ENCODE data around the gene KIF5C.
A peak's percentile ranks its signal among the peaks of the same experiment; 100 is the strongest.

The KIF5C gene

DNA sequence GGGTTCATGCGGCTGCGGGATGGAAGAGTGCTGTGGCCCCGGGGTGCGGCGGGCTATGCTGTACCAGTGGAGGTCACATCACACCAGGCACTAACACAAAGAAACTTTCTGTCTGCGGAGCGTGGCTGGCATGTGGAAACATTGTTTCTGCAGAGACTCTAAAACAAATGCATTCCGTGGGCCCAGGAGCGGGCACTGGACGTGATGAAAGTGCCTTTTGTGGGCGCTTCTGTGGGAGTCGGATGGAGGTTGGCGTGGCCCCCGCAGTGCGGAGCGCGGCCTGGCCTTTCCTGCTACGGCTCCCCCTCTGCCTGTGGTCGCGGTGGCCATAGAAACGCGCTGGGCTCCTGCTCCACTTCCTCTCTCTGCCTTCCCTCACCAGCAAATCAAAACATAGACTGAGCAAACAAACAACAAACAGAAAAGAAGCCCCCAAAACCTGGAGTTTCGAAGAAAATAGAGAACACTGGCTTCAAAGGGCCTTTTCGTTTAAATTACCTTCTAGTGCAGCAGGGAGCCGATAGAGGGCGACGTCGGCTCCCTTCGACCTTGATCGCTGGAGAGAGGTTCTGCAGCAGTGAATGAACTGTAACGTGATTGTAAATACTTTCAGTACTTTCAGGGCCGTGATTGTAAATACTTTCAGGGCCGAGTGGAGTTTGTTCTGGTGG lies 51.4 kb downstream of the KIF5C start:
- DNase-seq, result peak; percentile 53

DNA sequence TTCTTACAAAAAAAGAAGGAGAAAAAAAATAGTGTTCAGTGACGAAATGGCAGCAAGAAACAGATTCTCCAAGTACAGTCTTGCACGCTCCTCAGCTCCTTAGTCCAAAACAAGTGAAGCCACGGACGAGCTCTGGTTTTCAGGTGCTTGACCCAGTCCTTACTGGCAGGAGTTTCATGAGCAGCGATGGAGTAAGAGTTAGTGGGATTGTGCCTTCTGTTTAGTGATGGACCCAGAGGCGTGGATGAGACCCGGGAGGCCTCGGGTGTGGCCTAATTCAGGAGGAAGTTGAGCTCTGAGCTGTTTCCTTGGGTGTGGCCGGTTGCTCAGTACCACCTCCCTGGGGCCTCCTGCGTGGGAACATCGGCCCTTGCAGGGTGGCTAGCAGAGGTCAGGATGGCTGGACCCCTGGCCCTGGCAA lies 52.0 kb downstream of the KIF5C start:
- peak; percentile 12 for DNase-seq

DNA sequence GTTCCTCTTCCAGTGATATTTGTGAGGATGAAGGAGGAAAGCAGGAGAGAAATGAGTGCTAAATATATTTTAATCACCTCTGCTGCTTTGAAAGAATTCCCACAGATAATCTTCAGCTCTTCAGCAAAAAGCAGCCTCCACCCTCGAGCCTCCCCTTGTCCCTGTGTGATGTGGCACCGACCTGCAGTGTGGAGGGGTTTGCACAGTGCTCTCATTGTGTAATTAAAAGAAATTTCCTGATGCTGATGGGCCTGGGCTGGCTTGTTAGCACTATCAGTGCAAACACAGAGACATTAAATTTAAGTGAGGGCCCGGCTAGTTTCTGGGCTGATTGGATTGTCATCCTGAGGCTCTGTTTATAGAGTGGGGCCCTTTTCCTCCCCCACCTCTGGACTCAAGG lies 53.4 kb downstream of the KIF5C start:
- no peak for DNase-seq

DNA sequence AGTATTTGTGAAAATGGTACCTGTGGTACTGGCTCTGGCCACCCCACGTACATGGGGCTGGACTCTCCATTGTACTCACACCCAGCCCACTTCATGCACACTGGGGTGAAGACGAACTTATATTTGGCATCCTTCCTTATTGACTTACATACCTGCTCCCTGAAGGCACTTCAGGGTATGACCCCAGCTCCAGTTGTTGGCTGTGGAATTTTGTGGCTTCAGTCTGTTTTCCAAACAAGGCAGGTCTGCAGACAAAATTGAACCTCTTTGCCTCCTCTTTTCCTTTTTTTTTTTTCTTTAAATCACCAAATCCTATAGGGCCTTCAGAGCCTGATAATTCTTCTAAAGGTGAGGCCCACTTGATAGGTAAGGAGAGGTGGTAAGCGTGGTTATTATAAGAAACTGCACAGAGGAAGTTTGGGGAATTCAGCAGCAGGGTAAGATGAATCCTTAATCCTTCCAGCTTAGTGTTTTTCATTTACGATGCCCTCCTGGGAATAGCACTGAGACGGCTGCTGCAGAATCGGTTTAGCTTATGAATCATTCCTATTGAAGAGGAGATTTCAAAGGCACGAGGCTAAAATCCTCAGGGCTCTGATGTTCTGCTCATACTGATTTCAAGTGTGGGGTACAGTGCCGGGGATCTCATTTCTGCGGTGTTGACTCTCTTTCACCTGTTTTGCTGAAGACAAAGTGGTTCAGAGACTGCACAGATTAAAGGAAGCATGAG lies 55.2 kb downstream of the KIF5C start:
- DNase-seq, result no peak

DNA sequence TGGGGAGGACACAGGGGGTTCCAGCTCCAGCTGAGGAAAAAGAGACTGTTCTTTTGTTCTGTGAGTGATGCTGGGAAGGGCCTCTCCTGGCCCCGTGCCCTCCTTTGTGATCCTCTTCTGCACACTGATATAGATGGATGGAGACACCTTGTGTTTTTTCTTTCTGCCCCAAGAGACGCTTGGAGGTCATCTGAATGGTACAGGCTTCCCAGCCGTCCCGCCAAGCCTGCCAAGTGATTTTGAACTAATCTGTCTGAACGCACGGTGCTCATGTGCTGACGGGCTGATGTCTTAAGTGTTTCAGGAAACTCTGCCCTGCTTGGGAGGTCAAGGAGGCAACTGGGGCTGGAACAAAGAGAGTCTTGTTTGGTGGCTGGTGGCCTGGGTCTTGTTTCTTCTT lies 57.5 kb downstream of the KIF5C start:
- no peak for DNase-seq

DNA sequence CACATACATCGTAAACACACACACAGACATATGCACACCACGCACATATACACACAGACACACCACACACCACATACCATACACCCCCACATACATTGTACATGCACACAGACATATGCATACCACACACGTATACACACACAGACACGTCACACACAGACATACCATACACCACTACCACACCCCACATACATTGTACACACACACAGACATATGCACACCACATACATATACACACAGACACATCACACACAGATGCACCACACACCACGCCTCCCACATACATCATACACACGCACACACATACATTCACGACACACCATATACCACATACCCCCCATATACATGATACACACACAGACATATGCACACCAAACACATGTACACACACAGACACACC lies 58.4 kb downstream of the KIF5C start:
- DNase-seq, result no peak

DNA sequence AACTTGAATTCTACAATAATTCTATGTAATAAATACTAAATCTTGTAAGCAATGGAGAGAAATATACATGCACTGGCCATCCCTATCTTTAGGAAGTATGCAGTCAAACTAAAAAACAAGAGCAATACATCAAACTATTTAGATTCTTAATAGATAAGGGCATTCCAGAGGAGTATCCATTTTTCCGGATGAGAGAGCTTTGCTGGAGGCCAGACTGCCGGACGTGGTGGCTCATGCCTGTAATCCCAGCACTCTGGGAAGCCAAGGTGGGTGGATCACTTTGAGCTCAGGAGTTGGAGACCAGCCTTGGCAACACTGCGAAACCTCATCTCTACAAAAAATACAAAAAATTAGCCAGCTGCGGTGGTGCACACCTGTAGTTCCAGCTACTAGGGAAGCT lies 60.8 kb downstream of the KIF5C start:
- no peak for DNase-seq

DNA sequence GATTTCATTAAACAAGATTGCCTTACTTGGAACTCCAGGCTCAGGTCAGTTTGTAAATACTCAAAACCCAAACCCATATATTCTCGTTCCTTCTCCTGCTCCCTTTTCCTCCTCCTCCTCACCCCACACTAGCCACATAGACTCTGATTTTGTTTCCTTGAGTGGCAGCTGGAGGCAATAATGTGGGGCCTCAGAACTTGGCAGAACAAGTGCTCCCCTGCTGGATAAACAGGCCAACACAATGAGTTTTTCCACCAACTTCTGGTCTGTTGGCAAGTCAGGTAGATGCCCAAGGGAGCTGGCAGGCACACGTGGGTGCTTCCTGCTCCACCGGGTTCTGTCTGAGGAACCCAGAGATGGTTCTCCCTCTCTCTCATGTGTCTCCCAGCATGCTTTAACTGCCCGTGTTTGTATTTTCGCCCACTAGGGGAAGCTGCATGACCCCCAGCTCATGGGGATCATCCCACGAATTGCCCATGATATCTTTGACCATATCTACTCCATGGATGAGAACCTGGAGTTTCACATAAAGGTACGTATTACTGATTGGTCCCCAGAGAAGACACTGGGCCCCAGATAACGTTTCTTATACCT lies 61.9 kb downstream of the KIF5C start:
- DNase-seq, result no peak

DNA sequence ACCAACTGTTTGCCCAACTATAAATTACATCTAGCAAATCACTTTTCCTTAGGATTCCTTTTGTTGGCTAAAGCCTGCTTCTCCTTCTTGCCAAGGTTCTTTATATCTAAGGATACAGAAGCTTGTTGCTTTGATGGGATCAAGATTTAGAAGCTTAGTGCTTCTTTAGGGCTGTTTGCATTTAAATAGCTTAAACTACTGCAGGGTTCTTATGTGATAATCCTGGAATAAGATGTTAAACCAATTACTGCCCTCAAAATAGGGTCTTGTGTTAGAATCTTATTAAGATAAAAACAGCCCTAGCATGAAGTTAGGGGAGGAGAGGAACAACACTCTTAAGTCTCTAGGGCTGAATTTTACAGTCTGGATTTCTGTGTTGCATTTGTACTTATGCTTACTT lies 64.2 kb downstream of the KIF5C start:
- DNase-seq, result no peak

DNA sequence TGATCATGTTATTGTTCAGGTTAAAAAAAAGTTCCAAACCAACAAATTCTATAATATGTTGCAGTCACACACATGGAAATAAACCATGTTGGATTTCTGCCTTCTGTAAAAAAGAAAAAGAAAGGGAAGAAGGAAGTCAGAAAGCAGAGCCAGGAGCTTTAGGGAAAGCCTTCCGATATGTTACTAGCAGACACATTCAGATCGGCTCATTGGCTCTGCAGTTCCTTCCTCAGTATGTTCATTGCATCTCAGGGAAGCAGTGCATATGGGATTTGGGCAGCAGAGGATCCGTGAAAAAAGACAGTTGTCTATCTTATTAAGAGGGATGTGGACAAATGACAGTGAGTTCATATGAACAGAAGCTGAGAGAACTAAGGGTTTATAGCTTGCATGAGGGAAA lies 68.1 kb downstream of the KIF5C start:
- no peak for DNase-seq

DNA sequence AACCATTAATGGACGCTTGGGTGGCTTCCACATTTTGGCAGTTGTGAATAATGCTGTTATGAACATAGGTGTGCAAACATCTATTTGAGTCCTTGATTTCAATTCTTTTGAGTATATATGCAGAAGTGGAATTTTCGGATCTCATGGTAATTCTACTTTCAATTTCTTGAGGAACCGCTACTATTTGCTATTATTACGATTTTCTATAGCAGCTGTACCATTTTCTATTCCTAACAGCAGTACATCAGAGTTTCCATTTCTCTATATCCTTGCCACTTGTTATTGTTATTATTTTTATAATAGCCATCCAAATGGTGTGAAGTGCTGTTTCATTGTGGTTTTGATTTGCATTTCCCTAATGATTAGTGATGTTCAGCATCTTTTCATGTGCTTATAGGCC lies 69.5 kb downstream of the KIF5C start:
- no peak for DNase-seq

DNA sequence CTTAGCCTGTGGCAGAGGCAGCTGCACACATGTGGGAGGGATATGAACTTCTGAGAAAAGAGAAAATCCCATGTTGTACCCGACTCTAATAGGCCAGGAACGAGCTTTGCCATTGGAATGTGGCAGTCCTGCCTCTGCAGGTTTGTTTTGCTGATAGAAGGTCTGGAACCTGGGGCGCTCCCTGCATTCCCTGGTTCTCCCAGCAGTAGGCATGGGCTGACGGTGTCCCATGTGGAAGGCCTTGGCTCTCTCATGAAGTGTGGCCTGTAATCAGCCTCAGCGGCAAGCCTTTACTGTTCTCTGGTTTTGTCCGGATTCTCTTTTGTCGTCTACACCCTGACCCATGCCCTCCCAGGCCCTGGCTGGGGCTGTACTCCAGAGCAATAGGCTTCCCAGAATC lies 72.3 kb downstream of the KIF5C start:
- DNase-seq, result no peak

DNA sequence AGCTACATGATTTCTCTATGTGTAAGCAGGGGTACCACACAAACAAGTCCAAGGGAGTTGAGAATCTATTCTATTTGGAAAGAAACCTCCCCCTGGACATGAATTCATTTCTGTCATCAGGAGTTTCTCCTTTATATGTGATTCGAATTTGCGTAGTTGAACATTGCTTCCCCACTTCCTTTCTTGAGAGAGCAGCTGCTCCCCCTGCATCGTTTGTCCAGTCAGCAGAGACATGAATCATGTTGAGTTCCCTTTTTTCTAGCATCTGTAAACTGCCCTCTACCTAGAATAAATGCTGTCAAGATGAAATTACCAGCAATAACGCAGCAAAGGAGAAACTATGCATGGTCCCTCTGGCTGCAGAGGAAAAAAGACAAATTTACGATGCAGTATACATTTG lies 73.8 kb downstream of the KIF5C start:
- DNase-seq, result no peak

DNA sequence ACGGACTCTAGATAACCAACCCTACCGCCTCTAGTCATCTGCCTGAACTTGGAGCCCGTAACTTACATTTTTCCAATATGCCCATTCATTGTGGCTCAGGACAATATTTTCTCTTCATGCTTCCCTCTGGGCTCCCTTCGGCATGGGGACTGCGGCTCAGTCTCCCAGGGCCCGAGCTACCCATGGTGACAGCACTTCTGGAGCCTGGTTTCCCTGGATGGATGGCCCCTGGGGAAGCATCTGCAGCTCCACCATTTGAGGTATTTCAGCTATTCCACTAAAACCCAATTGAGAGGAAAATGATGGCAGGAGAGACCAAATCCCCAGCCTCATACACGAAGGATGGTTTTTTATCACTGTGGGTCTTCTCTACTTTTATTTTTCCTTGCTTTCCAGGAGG lies 74.3 kb downstream of the KIF5C start:
- no peak for DNase-seq

DNA sequence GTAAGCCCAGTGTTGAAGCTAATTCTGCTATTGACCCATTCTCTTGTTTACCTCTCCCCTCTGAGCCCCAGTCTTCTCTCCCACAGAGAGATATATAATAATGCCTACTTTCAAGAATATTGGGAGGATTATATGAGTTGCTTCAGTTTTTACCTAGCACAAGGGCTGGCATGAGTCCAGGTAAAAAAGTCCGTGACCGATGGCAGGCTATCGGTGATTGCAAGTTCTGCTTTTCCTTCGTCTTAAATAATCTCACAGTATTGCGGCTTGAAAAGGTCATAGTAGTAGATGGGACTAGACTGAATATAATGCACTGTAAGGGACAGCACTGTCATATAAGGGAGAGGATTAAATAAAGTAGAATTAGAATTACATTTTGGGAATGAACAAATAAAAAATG lies 77.6 kb downstream of the KIF5C start:
- no peak for DNase-seq

DNA sequence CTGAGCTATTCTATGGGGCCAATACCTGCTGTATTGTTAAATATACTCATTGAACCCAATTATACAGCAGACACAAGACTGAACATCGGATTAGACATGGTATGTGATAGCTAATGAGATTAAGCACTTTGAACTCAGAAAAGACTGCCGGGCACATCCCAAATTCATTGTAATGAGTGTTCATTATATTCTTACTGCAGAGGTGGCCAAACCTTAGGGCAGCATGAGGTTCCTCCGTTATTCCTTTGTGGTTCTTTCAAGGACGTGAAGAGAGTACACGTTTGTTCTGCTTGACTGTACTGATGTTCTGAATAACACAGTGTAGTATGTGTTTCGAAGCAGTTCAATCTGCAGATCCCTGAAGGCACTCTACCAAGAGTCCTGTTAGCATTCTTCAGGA lies 78.4 kb downstream of the KIF5C start:
- no peak for DNase-seq

DNA sequence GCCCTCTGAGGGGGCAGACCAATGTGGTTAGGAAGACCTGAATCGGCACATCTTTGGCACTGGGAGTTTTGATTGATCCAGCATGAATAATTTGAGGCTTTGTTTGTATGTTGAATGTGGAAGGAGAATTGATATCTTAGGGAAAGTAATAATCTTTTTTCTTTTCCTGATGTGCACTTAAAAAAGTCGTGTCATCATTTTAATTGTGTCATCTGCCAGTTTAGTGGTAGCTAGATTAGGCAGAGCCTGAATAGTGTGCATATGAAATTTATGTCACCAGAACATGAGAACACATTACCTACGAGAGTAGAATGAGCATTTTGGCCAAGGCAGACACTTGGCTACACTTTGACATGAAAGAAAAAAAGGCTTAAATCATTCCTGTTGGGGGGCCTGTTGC lies 79.5 kb downstream of the KIF5C start:
- DNase-seq, result no peak

DNA sequence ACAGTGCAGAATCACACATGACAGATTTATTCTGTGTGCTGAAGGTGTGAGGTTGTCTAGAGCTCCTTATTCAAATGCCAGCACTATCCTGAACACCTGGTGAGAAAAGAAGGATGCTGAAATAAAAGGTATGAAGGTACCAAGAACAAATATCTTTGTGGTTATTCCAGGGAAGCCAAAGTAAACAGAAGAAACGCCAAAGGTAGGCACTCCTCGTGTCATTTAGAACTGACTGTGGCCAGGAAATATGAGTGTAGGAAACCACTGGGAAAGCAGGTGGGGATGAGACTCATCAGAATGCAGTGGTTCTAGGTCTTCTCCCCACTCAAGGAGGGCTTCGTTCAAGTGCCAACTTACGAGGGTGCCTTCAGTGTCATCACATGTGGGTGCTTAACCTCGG lies 80.8 kb downstream of the KIF5C start:
- DNase-seq, result no peak

DNA sequence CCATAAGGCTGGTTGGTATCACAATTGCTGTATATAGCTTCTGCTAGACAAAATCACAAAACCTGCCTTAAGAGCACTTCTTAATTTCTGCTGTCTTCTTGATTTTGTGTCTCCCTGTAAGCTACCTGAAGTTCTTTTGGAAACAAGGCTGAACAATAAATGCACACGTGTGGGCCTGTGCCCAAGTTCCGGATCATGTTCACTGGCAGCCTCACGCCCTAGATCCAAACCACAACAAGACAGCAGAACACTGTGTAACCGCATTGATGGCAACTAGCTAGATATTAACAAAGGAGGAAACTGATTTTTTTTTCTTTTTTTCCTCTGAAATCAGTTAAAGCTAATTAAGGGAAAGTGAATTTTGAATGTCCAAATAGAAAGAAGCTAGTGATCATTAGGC lies 82.0 kb downstream of the KIF5C start:
- no peak for DNase-seq

DNA sequence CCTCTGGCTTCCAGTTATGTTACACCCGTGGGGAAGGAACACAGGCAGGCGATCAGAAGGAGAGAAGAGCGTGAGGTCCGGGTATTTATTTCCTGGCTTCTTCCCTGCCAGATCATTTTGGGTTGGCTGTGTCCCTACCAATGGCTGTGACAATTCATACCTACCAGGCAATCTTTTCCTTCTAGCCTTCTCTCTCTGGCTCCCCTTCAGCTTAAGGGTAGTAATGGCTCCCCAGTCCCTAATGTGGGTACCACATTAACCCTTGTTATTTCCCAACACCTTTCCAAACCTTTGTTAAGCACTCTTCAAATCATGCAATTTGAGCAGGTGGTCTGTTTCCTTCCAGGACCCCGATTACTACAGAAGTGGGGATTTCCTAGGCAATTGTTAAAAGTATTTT lies 84.7 kb downstream of the KIF5C start:
- no peak for DNase-seq

DNA sequence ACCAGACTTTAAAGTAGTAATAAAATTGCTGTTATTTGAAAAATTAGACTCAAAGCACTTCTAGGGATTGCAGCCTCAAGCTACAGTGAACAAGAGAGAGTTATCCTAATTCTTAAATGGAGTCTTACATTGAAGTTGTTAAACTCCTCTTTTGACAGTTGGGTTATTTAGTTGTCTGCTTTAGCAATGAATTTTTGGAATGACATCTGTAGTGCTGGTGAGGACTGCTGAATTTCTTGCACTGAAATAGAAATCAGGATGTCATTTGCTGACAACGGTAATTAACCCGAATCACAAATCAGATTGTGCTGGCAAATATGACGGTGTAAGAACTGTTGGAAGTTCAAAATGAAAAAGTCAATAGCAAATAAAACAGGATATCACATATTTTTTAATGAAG lies 85.5 kb downstream of the KIF5C start:
- no peak for DNase-seq

DNA sequence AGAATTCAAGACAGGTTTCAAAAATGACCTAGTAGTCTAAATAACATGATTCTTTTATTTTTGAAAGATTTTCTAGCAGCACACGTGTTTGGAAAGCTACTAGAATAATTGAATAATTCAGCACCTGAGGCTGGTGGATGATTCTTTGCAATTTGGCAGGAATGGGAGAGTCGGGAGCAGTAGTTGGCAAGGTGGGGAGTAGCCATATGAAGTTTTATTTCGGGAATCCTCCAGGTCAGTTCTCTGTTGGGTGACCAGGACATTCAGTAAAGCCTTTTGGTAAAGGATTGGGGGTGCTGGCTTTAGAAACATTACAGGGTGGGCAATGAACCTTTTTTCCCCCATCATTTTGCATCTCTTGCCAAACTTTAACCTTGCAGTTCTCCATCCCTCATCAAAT lies 88.4 kb downstream of the KIF5C start:
- no peak for DNase-seq

DNA sequence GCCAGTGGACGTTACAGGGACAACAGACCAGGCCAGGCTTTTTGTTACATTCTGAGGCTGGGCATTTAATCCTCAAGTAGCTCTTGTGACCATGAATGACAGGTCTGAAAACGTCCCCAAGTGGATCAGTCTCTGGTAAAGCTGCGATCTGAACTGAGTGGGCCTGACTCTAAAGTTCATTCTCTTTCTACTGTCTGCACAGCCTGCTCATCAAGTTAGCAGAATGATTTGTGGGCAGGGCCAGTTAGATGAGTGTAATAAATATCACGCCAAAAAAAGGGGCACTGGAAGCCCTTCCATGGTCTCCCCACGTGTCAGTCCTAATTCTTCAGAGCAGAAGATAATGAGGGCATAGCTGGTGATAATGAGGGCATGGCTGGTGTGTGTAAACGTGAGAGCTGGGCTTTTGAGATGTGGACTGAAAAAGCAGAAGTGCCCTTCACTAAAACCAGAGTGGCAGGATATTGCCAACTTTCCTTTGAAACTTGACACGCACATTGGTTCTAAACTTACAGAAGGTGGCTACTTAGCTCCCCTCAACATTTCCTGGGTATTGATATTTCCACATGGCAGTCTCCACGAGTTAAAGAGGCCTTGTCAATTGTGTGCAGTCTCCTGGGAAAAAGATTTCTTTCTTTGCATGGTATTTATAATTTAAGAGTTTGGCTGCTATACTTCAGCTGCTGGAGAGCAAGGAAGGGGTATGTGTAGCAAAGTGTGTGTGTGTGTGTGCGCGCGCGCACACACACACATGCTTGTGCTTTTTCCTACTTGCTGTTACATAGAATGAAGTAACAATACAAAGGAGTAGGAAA lies 90.8 kb downstream of the KIF5C start:
- no peak for DNase-seq

DNA sequence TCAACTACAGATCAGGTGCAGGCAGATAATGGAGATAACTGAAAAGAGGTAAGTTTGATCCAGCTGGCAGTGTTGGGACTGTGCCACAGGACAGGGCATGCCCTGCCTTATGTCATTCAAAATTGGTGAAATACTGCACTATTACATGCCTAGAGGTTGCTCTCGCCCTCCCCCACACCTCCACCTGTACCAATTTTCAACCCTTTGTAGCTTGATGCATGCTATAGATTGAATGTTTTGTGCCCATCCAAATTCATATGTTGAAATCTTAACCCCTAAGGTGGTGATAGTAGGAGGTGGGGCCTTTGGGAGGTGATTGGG lies 91.4 kb downstream of the KIF5C start:
- no peak for DNase-seq

Measured in activated naive CD4-positive, alpha-beta T cell treated with anti-CD3 and anti-CD28 coated beads, Interleukin-2, amount 50 U/mL, for 16 hours (primary cell).